ENCODE data around the gene FBH1. TPM values are rescaled to one million over a fixed set of nuclear protein-coding genes. Genes with fewer than 3 reads are reported as not detected.
A peak's percentile ranks its signal among the peaks of the same experiment; 100 is the strongest.

The FBH1 gene
- total and polyA plus RNA-seq, 10 of the 15 experiments (the other 5 are each of a cell fraction or from before 2014, with no cell fraction given) = 6.1 to 67.6 (median 47.2) TPM

GRCh38 chr10:5975641-5976473 lies 85.8 kb downstream of the FBH1 start (continued):
- TF ChIP-seq ESRRA (IDR thresholded peaks at IDR 0.05; ENCODE audit: low read length) (no peak), KLF5 (IDR thresholded peaks at IDR 0.05; ENCODE audit: partially characterized antibody) (no peak), MEF2B (IDR thresholded peaks at IDR 0.05; ENCODE audit: partially characterized antibody, poor library complexity, severe bottlenecking) (no peak), FOXM1 (IDR thresholded peaks at IDR 0.05; ENCODE audit: low read depth, low read length) (peak; percentile 50; the same call in 1 of the 2 replicates), ATF7 (IDR thresholded peaks at IDR 0.05; ENCODE audit: low read depth) (peak; percentile 84), CEBPB (IDR thresholded peaks at IDR 0.05; ENCODE audit: borderline replicate concordance in 1 of 2, low read depth in 2 of 2, low read length in 2 of 2) (peak in 1 of 2 experiments; percentile 69; a peak in 1 of 4 replicates), TCF12 (IDR thresholded peaks at IDR 0.05; ENCODE audit: low read depth, low read length) (peak; percentile 63), EP300 (IDR thresholded peaks at IDR 0.05; ENCODE audit: borderline replicate concordance in 1 of 2, control insufficient read depth in 1 of 2, low read depth in 2 of 2, low read length in 2 of 2) (peak in 1 of 2 experiments; percentile 28; a peak in 1 of 4 replicates), ZBED1 (IDR thresholded peaks at IDR 0.05; ENCODE audit: borderline replicate concordance) (peak; percentile 84; the same call in 1 of the 2 replicates), KDM1A (IDR thresholded peaks at IDR 0.05; ENCODE audit: borderline replicate concordance) (no peak), BCL11A (IDR thresholded peaks at IDR 0.05; ENCODE audit: low read depth, low read length) (peak; percentile 62; the same call in 1 of the 2 replicates), CBX5 (IDR thresholded peaks at IDR 0.05; ENCODE audit: low read depth) (no peak), IKZF2 (IDR thresholded peaks at IDR 0.05) (peak; percentile 15 to 56; a peak in 2 of 4 replicates), HDGF (IDR thresholded peaks at IDR 0.05) (peak; percentile 84), ETV6 (conservative IDR thresholded peaks at IDR 0.05 in 1 of 2, IDR thresholded peaks at IDR 0.05 in 1 of 2; ENCODE audit: borderline replicate concordance in 1 of 2, low read depth in 1 of 2) (peak in 1 of 2 experiments; percentile 51; a peak in 1 of 4 replicates), POLR2A (IDR thresholded peaks at IDR 0.05; ENCODE audit: low read depth, low read length) (peak; percentile 50; the same call in 1 of the 2 replicates), CEBPZ (IDR thresholded peaks at IDR 0.05; ENCODE audit: low read depth, low read length) (no peak), EED (IDR thresholded peaks at IDR 0.05; ENCODE audit: low read depth) (peak; percentile 51; the same call in 1 of the 2 replicates)
- TF ChIP-seq, protein P1, sequence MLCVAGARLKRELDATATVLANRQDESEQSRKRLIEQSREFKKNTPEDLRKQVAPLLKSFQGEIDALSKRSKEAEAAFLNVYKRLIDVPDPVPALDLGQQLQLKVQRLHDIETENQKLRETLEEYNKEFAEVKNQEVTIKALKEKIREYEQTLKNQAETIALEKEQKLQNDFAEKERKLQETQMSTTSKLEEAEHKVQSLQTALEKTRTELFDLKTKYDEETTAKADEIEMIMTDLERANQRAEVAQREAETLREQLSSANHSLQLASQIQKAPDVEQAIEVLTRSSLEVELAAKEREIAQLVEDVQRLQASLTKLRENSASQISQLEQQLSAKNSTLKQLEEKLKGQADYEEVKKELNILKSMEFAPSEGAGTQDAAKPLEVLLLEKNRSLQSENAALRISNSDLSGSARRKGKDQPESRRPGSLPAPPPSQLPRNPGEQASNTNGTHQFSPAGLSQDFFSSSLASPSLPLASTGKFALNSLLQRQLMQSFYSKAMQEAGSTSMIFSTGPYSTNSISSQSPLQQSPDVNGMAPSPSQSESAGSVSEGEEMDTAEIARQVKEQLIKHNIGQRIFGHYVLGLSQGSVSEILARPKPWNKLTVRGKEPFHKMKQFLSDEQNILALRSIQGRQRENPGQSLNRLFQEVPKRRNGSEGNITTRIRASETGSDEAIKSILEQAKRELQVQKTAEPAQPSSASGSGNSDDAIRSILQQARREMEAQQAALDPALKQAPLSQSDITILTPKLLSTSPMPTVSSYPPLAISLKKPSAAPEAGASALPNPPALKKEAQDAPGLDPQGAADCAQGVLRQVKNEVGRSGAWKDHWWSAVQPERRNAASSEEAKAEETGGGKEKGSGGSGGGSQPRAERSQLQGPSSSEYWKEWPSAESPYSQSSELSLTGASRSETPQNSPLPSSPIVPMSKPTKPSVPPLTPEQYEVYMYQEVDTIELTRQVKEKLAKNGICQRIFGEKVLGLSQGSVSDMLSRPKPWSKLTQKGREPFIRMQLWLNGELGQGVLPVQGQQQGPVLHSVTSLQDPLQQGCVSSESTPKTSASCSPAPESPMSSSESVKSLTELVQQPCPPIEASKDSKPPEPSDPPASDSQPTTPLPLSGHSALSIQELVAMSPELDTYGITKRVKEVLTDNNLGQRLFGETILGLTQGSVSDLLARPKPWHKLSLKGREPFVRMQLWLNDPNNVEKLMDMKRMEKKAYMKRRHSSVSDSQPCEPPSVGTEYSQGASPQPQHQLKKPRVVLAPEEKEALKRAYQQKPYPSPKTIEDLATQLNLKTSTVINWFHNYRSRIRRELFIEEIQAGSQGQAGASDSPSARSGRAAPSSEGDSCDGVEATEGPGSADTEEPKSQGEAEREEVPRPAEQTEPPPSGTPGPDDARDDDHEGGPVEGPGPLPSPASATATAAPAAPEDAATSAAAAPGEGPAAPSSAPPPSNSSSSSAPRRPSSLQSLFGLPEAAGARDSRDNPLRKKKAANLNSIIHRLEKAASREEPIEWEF (IDR thresholded peaks at IDR 0.05; ENCODE audit: insufficient replicate concordance, low read depth, low read length) = no peak

Data from GM12878 (cell line).